Nephron progenitor cell (in vitro differentiated cells): ENCODE data around the gene INKA1.
A peak's percentile ranks its signal among the peaks of the same experiment; 100 is the strongest.

Experiments used
- DNase-seq: peaks from one replicate; pipeline ENCODE4 v3.0.0; 2021
- H3K27ac Mint-ChIP-seq: 2 replicates; pipeline ENCODE4 v1.8.0; 2021; ENCODE audit warnings: mild to moderate bottlenecking, moderate library complexity, mixed read lengths
- H3K27me3 Mint-ChIP-seq: 2 replicates; pipeline ENCODE4 v1.8.0; 2021; ENCODE audit warnings: mild to moderate bottlenecking, low read depth, mixed read lengths; ENCODE audit not compliant: poor library complexity
- H3K36me3 Mint-ChIP-seq: 2 replicates; pipeline ENCODE4 v1.8.0; 2021; ENCODE audit warnings: low read depth, mixed read lengths
- H3K4me1 Mint-ChIP-seq: 2 replicates; pipeline ENCODE4 v1.8.0; 2021; ENCODE audit warnings: mixed read lengths
- H3K4me3 Mint-ChIP-seq: 2 replicates; pipeline ENCODE4 v1.8.0; 2021; ENCODE audit warnings: mild to moderate bottlenecking, moderate library complexity, mixed read lengths
- H3K9me3 Mint-ChIP-seq: 2 replicates; pipeline ENCODE4 v1.8.0; 2021; ENCODE audit warnings: mild to moderate bottlenecking, moderate library complexity, mixed read lengths
- TF ChIP-seq, protein P1 (sequence below): fragments of 200-600 bp; sonication (generic); IDR thresholded peaks from 2 replicates; pipeline ENCODE4 v1.5.0; 2021; ENCODE audit warnings: antibody characterized with exemption

INKA1 gene

DNA sequence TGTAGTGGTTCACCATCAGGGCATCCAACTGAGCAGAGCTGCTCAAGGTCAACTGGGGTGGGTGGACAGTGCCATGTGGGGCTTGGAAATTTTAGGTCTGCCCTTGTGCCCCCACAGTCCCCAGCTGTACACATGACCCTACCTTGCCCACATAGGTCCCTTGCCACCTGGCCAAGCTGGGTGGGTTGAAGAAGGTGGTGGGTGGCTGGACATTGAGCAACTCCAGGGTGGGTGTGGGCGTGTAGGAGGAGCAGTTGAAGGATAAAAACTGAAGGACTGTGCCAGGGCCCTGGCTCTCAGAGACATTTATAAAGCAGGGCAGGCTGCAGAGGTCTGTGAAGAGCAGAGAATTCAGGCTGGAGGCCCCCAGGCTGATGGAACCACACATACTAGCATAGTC, 4.0 kb upstream of the INKA1 start:
- peaks cover 26% of the 10 kb centered on the region for H3K4me1 Mint-ChIP-seq
- TF ChIP-seq, protein P1, sequence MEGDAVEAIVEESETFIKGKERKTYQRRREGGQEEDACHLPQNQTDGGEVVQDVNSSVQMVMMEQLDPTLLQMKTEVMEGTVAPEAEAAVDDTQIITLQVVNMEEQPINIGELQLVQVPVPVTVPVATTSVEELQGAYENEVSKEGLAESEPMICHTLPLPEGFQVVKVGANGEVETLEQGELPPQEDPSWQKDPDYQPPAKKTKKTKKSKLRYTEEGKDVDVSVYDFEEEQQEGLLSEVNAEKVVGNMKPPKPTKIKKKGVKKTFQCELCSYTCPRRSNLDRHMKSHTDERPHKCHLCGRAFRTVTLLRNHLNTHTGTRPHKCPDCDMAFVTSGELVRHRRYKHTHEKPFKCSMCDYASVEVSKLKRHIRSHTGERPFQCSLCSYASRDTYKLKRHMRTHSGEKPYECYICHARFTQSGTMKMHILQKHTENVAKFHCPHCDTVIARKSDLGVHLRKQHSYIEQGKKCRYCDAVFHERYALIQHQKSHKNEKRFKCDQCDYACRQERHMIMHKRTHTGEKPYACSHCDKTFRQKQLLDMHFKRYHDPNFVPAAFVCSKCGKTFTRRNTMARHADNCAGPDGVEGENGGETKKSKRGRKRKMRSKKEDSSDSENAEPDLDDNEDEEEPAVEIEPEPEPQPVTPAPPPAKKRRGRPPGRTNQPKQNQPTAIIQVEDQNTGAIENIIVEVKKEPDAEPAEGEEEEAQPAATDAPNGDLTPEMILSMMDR, result no peak
- H3K27me3 Mint-ChIP-seq, result peaks cover 35% of the 10 kb centered on the region
- H3K36me3 Mint-ChIP-seq, result no peaks in the 10 kb centered on the region
- no peak for DNase-seq
- H3K4me3 Mint-ChIP-seq, result no peak overlapping the region
- H3K27ac Mint-ChIP-seq, result no peak overlapping the region
- H3K9me3 Mint-ChIP-seq, result no peaks in the 10 kb centered on the region

DNA sequence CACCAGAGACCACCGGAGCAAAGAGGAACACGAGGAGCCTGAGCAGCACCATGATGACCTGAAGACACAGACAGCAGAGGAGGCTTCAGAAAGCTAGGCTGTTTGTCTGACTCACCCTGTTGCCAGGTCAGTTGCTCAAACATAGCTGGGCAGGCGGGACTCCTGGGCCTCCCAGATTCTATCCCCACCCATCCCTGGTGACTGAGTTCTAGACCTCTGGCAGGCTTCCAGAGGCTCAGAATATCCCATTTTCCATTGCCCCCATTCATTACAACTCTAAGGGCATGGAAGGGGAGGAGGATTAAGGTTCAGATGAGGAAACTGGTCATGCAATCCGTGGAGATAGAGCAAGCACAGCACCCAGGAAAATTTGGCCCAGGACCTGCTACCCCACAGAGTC, 3.3 kb upstream of the INKA1 start, which contains the start of gene CDHR4:
CDHR4 (minus strand) TSS at position 113 of the 400 bp plus-strand sequence; CDS start at position 52, 61 bp downstream.
- peaks cover 33% of the 10 kb centered on the region for H3K27me3 Mint-ChIP-seq

DNA sequence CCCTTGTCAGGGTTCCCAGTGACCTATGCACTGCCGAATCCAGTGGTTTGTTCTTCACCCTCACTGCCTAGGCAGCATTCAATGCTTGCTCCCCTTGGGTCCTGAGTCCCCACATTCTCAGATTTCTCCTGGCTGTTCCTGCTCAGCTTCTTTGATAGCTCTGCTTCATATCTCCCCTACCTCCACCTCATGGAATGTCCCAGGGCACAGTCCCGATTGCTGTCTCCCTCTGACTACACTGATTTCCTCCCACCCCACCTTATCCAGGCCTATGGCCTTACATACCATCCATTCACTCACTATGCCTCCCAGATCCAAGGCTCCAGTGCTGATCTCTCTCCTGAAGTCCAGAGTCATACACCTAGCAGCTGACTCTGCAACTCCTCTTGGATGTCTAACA, 1.9 kb upstream of the INKA1 start:
- Mint-ChIP-seq H3K36me3 (no peaks in the 10 kb centered on the region), H3K9me3 (no peaks in the 10 kb centered on the region), H3K27ac (no peak overlapping the region), H3K27me3 (peaks cover 33% of the 10 kb centered on the region), H3K4me1 (peaks cover 42% of the 10 kb centered on the region), H3K4me3 (no peak overlapping the region)
- no peak for DNase-seq
- TF ChIP-seq, protein P1, result no peak

More for the DNA sequence above, 3.3 kb upstream of the INKA1 start, which contains the start of gene CDHR4:
- Mint-ChIP-seq H3K4me1 (peaks cover 33% of the 10 kb centered on the region), H3K4me3 (no peak within 1 kb of the TSS), H3K9me3 (no peaks in the 10 kb centered on the region), H3K36me3 (no peaks in the 10 kb centered on the region), H3K27ac (no peak within 1 kb of the TSS)
- no peak for DNase-seq
- TF ChIP-seq, protein P1, result no peak

DNA sequence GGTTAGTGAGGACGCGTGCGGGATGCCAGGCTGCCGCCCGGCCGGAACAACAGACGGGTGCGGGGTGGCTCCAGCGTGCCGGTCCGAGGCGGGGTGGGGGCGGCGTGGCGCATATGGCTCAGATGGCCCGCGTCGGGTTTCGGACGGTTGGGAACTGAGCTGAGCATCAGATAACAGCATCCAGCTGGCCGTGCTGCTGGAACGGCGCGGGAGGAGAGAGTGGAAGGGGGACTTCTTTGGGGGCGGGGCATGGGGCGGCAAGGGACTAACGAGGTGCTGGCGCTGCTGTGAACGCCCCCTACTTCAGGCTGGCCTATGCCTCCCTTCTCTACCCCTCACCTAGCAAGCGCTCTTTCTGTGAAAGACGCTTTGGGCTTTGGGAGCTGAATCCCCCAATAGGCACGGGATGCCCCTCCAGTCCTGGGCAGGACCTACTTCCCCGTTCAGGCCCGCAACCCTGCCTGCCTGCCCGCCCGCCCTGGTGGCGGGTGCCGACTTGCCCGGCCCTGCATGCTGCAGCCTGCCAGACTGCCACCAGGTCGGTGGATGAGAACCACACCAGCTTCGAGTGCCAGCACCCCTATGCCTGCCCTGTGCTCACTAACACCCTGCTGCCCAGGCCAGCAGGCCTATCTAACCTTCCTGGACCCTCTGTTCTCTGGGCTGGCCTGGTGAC, 542 bp downstream of the INKA1 start:
- Mint-ChIP-seq H3K36me3 (no peaks in the 10 kb centered on the region), H3K27me3 (peaks cover 30% of the 10 kb centered on the region), H3K9me3 (no peaks in the 10 kb centered on the region), H3K27ac (peak overlapping the region; percentile 93), H3K4me1 (peaks cover 66% of the 10 kb centered on the region), H3K4me3 (peak overlapping the region; percentile 78)
- TF ChIP-seq, protein P1, result no peak
- peak; percentile 71 for DNase-seq

DNA sequence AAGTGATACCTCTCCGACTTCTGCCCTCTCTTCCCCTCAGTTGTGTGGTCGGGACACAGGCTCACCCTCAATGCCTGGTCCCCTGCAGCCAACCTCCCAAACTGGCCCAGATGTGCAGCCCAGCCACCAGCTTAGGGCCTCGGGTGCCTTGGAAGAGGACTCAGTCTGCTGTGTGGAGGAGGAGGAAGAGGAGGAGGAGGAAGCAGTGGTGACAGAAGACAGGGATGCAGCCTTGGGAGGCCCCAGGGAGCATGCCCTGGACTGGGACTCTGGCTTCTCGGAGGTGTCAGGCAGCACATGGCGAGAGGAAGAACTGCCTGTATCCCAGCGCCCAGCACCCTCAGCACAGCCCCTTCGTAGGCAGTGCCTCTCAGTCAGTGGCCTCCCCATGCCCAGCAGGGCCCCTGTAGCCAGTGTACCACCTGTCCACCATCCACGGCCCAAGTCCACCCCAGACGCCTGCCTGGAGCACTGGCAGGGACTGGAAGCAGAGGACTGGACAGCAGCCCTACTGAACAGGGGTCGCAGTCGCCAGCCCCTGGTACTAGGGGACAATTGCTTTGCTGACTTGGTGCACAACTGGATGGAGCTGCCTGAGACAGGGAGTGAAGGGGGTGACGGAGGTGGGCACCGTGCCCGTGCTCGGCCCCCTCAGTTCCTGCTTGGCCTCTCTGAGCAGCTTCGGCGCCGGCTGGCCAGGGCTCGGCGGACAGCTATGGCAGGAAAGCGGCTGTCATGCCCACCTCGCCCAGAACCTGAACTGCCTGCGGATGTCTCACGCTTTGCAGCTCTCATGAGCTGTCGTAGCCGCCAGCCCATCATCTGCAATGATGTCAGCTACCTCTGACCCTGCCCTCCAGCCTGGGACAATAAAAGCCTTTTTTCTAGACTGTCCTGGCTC, 1.3 kb downstream of the INKA1 start:
- no peaks in the 10 kb centered on the region for H3K36me3 Mint-ChIP-seq
- DNase-seq, result no peak
- peaks cover 72% of the 10 kb centered on the region for H3K4me1 Mint-ChIP-seq
- no peaks in the 10 kb centered on the region for H3K9me3 Mint-ChIP-seq
- H3K4me3 Mint-ChIP-seq, result peak overlapping the region; percentile 78
- TF ChIP-seq, protein P1, result no peak
- peak overlapping the region; percentile 93 for H3K27ac Mint-ChIP-seq
- H3K27me3 Mint-ChIP-seq, result peaks cover 26% of the 10 kb centered on the region
